T-helper 2 cell treated with Interferon-gamma antibody and Interleukin-4, amounts not matched to agents 5 μg/mL and 100 μg/mL, for 36 hours (primary cell): ENCODE data around the gene ZNF672.

ENCODE experiments used
- DNase-seq: peaks from one replicate; pipeline ENCODE4 v3.0.0; 2021; ENCODE audit warnings: low spot score
- H3K27ac Mint-ChIP-seq: one replicate; pipeline ENCODE4 v1.8.0; 2021; ENCODE audit warnings: mild to moderate bottlenecking, mixed read lengths
- H3K27me3 Mint-ChIP-seq: one replicate; pipeline ENCODE4 v1.8.0; 2021; ENCODE audit warnings: low read depth, mixed read lengths
- H3K36me3 Mint-ChIP-seq: one replicate; pipeline ENCODE4 v1.8.0; 2021; ENCODE audit warnings: low read depth, mixed read lengths
- H3K4me1 Mint-ChIP-seq: one replicate; pipeline ENCODE4 v1.8.0; 2021; ENCODE audit warnings: low read depth, mixed read lengths
- H3K4me3 Mint-ChIP-seq: one replicate; pipeline ENCODE4 v1.8.0; 2022; ENCODE audit warnings: mild to moderate bottlenecking, moderate library complexity, mixed read lengths
- H3K9me3 Mint-ChIP-seq: one replicate; pipeline ENCODE4 v1.8.0; 2021; ENCODE audit warnings: mixed read lengths

The ZNF672 gene

GRCh38 chr1:248831842-248832241, 6.2 kb upstream of the ZNF672 start:
- no peak for DNase-seq
- no peaks in the 10 kb centered on the region for H3K36me3 Mint-ChIP-seq
- peaks cover 5% of the 10 kb centered on the region for H3K27me3 Mint-ChIP-seq
- H3K4me3 Mint-ChIP-seq, result no peak overlapping the region
- H3K9me3 Mint-ChIP-seq, result no peaks in the 10 kb centered on the region
- peaks cover 4% of the 10 kb centered on the region for H3K4me1 Mint-ChIP-seq
- H3K27ac Mint-ChIP-seq, result no peak overlapping the region

DNA sequence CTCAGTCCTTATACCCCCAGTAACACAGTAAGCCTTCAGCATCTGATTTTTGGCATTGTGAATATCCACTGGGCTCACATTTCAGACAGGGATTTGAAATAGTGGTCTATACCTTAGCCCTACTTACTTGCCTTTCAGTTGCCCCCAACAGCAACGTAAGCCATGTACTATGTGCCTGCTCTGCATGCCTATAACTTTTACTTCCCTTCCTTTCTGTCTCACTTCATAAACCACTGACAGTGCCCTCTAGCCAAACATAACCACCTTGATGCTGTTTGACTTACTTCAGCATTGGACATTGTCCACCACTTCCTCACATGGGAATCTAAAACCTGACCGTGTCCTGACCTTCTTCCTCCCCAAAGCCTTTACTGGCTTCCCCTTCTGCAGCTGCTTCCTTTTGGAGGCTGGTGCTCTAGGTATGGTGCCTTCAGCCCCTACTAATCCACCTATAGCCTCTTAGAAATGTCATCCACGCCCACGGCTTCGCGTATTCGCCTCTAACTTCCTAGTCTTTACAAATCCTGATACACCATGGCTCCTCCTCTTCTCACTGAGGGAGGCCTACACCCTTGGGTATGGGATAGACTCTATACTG, 3.6 kb upstream of the ZNF672 start:
- Mint-ChIP-seq H3K9me3 (no peaks in the 10 kb centered on the region), H3K4me1 (peaks cover 4% of the 10 kb centered on the region), H3K4me3 (no peak overlapping the region), H3K36me3 (no peaks in the 10 kb centered on the region), H3K27me3 (peaks cover 5% of the 10 kb centered on the region), H3K27ac (no peak overlapping the region)
- DNase-seq, result no peak

- no peak for DNase-seq
- peaks cover 20% of the 10 kb centered on the region for H3K4me1 Mint-ChIP-seq
- peaks cover 3% of the 10 kb centered on the region for H3K27me3 Mint-ChIP-seq
- no peaks in the 10 kb centered on the region for H3K36me3 Mint-ChIP-seq
- H3K27ac Mint-ChIP-seq, result no peak overlapping the region
- H3K4me3 Mint-ChIP-seq, result no peak overlapping the region
- H3K9me3 Mint-ChIP-seq, result no peaks in the 10 kb centered on the region
Observed at GRCh38 chr1:248837045-248837780, 811 bp upstream of the ZNF672 start.

GRCh38 chr1:248838357-248839167, 538 bp downstream of the ZNF672 start:
- H3K9me3 Mint-ChIP-seq, result no peaks in the 10 kb centered on the region
- H3K4me1 Mint-ChIP-seq, result peaks cover 19% of the 10 kb centered on the region
- no peaks in the 10 kb centered on the region for H3K27me3 Mint-ChIP-seq
- peak overlapping the region; percentile 94 for H3K27ac Mint-ChIP-seq
- peak; percentile 82 for DNase-seq
- no peaks in the 10 kb centered on the region for H3K36me3 Mint-ChIP-seq
- H3K4me3 Mint-ChIP-seq, result no peak overlapping the region

DNA sequence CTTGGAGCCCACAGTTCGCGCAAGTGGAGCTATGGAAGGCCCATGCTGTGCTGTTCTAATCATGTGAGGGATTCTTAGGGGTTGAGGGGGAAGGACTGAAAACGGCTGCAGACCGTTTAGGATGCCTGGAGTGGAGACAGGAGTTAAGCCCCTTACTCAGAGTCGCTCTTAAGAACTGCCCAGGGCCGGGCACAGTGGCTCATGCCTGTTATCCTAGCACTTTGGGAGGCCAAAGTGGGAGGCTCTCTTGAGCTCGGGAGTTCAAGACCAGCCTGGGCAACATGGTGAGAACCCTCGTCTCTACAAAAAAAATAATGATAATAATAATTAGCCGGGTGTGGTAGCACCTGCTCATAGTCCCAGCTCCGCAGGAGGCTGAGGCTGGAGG, 1.1 kb downstream of the ZNF672 start:
- peaks cover 19% of the 10 kb centered on the region for H3K4me1 Mint-ChIP-seq
- DNase-seq, result no peak
- H3K27me3 Mint-ChIP-seq, result no peaks in the 10 kb centered on the region
- peak overlapping the region; percentile 94 for H3K27ac Mint-ChIP-seq
- no peaks in the 10 kb centered on the region for H3K9me3 Mint-ChIP-seq
- no peak overlapping the region for H3K4me3 Mint-ChIP-seq
- H3K36me3 Mint-ChIP-seq, result peaks cover 2% of the 10 kb centered on the region

- H3K36me3 Mint-ChIP-seq, result peaks cover 14% of the 10 kb centered on the region
- no peak overlapping the region for H3K27ac Mint-ChIP-seq
- H3K4me3 Mint-ChIP-seq, result peak overlapping the region; percentile 3
- peaks cover 19% of the 10 kb centered on the region for H3K4me1 Mint-ChIP-seq
- no peak for DNase-seq
- H3K27me3 Mint-ChIP-seq, result no peaks in the 10 kb centered on the region
- no peaks in the 10 kb centered on the region for H3K9me3 Mint-ChIP-seq
Observed at GRCh38 chr1:248840946-248841345, 2.9 kb downstream of the ZNF672 start.

DNA sequence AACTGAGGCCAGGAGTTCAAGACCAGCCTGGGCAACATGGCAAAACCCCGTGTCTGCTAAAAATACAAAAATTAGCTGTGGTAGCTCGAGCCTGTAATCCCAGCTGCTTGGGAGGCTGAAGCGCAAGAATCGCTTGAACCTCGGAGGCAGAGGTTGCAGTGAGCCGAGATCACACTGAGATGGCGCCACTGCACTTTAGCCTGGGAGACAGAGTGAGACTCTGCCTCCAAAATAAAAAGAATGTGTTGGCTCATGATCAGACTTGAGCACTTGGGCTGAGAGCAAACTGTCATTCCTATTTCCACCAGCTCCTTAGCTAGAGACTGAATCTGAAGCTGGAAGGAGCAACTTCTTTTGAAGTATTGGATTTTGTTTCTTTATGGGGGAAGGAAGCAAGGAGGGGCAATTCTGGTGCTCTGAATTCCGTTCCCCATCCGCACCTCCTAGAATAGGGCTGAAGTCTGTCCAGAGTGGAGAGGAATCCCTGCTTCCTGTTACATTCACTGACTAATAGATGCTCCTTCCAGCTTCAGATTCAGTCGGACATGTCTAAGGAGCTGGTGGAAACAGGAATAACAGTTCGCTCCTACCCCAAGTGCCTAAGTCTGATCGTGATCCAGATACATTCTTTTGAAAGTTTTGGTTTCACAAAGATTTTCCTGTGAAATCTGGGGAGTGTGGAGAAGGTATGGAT, 3.8 kb downstream of the ZNF672 start:
- H3K4me3 Mint-ChIP-seq, result no peak overlapping the region

GRCh38 chr1:248842781-248843331, 4.8 kb downstream of the ZNF672 start:
- no peak for DNase-seq
- Mint-ChIP-seq H3K4me1 (peaks cover 19% of the 10 kb centered on the region), H3K4me3 (no peak overlapping the region), H3K27me3 (no peaks in the 10 kb centered on the region), H3K9me3 (no peaks in the 10 kb centered on the region), H3K27ac (no peak overlapping the region), H3K36me3 (peaks cover 21% of the 10 kb centered on the region)

More for the DNA sequence above, 3.8 kb downstream of the ZNF672 start:
- Mint-ChIP-seq H3K27me3 (no peaks in the 10 kb centered on the region), H3K9me3 (no peaks in the 10 kb centered on the region), H3K36me3 (peaks cover 18% of the 10 kb centered on the region), H3K27ac (no peak overlapping the region), H3K4me1 (peaks cover 19% of the 10 kb centered on the region)
- DNase-seq, result no peak

GRCh38 chr1:248843687-248844086, 5.7 kb downstream of the ZNF672 start:
- peaks cover 22% of the 10 kb centered on the region for H3K36me3 Mint-ChIP-seq
- H3K27ac Mint-ChIP-seq, result no peak overlapping the region

GRCh38 chr1:248844526-248844925, 6.5 kb downstream of the ZNF672 start:
- H3K27me3 Mint-ChIP-seq, result no peaks in the 10 kb centered on the region
- H3K27ac Mint-ChIP-seq, result no peak overlapping the region
- peaks cover 26% of the 10 kb centered on the region for H3K36me3 Mint-ChIP-seq
- peaks cover 17% of the 10 kb centered on the region for H3K4me1 Mint-ChIP-seq
- no peak overlapping the region for H3K4me3 Mint-ChIP-seq
- no peak for DNase-seq
- no peaks in the 10 kb centered on the region for H3K9me3 Mint-ChIP-seq

More at GRCh38 chr1:248843687-248844086, 5.7 kb downstream of the ZNF672 start:
- no peaks in the 10 kb centered on the region for H3K27me3 Mint-ChIP-seq
- no peak for DNase-seq
- no peak overlapping the region for H3K4me3 Mint-ChIP-seq
- H3K4me1 Mint-ChIP-seq, result peaks cover 19% of the 10 kb centered on the region
- no peaks in the 10 kb centered on the region for H3K9me3 Mint-ChIP-seq

DNA sequence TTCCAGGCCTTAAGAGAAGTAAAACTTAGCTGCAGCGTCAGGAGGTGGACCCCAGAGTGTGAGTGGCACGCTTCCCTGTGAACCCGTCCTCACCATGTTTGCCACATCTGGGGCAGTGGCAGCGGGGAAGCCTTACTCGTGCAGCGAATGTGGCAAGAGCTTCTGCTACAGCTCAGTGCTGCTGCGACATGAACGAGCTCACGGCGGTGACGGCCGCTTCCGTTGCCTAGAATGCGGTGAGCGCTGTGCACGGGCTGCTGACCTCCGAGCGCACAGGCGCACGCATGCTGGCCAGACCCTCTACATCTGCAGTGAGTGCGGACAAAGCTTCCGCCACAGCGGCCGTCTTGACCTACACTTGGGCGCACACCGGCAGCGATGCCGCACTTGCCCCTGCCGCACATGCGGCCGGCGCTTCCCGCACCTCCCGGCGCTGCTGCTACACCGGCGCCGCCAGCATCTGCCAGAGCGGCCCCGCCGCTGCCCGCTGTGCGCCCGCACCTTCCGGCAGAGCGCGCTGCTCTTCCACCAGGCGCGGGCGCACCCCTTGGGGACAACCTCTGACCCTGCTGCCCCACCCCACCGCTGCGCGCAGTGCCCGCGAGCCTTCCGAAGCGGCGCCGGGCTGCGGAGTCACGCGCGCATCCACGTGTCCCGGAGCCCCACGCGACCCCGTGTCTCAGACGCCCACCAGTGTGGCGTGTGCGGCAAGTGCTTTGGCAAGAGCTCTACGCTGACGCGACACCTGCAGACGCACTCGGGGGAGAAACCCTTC, 9.3 kb downstream of the ZNF672 start:
- H3K36me3 Mint-ChIP-seq, result peaks cover 29% of the 10 kb centered on the region
- H3K4me3 Mint-ChIP-seq, result no peak overlapping the region
- no peaks in the 10 kb centered on the region for H3K9me3 Mint-ChIP-seq
- DNase-seq, result no peak
- no peaks in the 10 kb centered on the region for H3K4me1 Mint-ChIP-seq
- no peak overlapping the region for H3K27ac Mint-ChIP-seq
- no peaks in the 10 kb centered on the region for H3K27me3 Mint-ChIP-seq

DNA sequence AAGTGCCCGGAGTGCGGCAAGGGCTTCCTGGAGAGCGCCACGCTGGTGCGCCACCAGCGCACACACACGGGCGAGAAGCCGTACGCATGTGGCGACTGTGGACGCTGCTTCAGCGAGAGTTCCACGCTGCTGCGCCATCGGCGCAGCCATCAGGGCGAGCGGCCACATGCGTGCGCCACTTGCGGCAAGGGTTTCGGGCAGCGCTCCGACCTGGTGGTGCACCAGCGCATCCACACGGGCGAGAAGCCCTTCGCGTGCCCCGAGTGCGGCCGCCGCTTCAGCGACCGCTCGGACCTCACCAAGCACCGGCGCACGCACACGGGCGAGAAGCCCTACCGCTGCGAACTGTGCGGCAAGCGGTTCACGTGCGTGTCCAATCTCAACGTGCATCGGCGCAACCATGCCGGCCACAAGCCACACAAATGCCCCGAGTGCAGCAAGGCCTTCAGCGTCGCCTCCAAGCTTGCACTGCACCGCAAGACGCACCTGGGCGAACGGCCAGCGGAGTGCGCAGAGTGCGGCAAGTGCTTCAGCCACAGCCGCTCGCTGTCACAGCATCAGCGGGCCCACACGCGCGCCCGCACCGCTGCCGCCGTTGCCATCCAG, 10.0 kb downstream of the ZNF672 start:
- no peaks in the 10 kb centered on the region for H3K9me3 Mint-ChIP-seq
- H3K27ac Mint-ChIP-seq, result no peak overlapping the region
- no peak for DNase-seq
- H3K27me3 Mint-ChIP-seq, result no peaks in the 10 kb centered on the region
- peaks cover 29% of the 10 kb centered on the region for H3K36me3 Mint-ChIP-seq
- no peak overlapping the region for H3K4me3 Mint-ChIP-seq
- H3K4me1 Mint-ChIP-seq, result no peaks in the 10 kb centered on the region

GRCh38 chr1:248848602-248849001, 10.6 kb downstream of the ZNF672 start:
- no peak overlapping the region for H3K27ac Mint-ChIP-seq
- no peak for DNase-seq
- no peak overlapping the region for H3K4me3 Mint-ChIP-seq
- H3K9me3 Mint-ChIP-seq, result no peaks in the 10 kb centered on the region
- no peaks in the 10 kb centered on the region for H3K27me3 Mint-ChIP-seq
- no peaks in the 10 kb centered on the region for H3K4me1 Mint-ChIP-seq
- H3K36me3 Mint-ChIP-seq, result peaks cover 29% of the 10 kb centered on the region
